GM21367 (cell line): ENCODE data around the gene RGL4.
"Not testable (repeated sequence)": the region's sequence is repeated elsewhere in the genome, so short reads cannot be mapped to it uniquely, and the experiment has no call there.

ENCODE experiments used
- ATAC-seq: cut with Tn5 transposase; IDR thresholded peaks from one replicate; pipeline ENCODE4 v1.9.1; 2021; ENCODE audit not compliant: unreplicated experiment

Gene RGL4

DNA sequence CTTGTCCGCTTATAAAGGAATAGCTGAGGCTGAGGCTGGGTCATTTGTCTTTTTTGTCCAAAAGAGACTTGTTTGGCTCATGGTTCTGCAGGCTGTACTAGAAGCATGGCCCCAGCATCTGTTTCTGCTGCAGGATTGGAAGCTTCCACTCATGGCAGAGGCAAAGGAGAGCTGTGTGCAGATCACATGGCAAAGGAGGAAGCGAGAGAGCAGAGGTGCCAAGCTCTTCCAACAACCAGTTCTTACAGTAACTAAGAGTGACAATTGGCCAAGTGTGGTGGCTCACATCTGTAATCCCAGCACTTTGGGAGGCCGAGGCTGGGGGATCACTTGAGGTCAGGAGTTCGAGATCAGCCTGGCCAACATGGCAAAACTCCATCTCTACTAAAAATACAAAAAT, 37.3 kb downstream of the RGL4 start:
- ATAC-seq: not testable (repeated sequence)

DNA sequence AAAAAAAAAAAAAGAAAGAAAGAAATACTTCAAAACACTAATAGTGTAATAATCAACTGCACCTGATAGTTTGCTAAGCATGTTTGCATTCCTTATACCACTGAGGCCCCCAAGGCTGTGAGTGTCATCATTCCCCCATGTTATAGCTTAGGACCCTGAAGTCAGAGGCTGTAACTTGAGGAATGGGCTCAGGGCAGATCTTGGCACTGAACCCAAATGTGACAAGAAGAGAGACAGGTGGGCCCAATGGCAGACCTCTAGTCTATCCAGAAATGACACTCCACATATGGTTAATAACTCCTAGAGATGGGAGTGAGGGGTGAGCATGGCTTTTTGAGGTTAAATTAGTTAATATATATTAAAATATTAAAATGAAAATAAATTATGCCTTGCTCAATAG, 46.9 kb downstream of the RGL4 start:
- ATAC-seq: no peak

DNA sequence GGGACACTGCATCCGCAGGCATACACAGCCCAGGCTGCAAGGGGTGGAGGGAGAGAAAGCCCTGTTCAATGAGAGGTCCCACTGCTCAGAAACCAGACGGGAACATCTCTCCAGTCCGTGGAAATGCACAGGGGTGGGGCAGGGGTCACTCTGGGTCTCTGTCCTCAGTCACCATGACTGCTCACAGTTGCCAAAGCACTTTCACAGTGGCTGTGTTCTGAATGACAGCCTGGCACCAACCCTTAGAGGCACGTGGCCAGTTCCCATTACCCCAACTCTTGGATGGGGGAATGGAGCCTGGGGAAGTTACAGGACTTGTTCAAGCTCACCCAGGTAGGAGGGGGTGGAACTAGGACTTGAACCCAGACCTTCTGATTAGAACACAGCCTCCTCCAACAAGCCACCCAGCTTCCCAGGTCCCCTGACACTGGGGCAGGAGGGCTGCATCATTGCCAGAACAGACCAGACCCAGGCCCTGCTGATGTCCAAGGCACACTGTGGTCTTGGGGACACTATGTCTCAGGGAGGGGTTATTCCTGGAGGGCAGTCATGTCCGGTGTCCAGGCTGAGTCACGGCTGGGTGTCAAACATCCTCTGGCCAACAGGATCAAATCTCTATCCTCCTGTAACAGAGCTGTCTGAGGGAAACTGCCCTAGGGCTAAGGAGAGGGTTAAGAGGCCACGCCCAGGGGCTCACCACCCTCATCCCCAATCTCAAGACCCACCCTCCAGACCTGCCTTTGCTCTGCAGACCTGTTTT, 51.9 kb downstream of the RGL4 start:
- ATAC-seq: no peak

DNA sequence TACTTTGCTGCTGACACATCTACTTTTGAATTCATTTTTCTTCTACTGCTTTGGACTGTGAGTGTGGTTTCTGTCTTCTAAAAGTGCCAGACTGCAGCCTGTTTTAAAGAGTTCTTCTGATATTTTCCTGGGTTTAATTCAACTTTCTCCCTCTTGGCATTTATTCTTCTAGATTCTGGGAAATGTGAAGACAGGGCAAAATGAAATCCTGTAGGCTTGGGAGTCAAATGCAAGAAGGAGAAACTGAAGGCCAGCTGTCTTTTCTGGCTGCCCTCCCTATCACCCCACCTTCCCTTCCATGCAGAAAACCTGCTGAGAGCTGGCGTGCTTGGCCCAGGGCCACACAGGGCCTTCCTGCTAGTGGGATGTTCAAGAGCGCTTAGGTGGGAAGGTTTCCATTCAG, 52.5 kb downstream of the RGL4 start:
- ATAC-seq: no peak

DNA sequence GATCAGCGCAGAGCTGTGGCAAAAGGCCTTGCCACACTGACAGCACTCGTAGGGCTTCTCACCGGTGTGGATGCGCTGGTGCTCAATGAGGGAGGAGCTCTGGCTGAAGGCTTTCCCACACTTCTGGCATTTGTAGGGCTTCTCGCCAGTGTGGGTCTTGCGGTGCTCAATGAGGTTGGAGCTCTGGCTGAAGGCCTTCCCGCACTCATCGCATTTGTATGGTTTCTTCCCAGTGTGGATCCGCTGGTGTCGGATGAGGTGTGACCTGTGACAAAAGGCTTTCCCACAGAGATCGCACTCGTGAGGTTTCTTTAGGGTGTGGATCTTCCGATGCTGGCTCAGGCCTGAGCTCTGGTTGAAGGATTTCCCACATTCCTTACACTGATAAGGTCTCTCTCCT, 53.2 kb downstream of the RGL4 start:
- ATAC-seq: no peak

DNA sequence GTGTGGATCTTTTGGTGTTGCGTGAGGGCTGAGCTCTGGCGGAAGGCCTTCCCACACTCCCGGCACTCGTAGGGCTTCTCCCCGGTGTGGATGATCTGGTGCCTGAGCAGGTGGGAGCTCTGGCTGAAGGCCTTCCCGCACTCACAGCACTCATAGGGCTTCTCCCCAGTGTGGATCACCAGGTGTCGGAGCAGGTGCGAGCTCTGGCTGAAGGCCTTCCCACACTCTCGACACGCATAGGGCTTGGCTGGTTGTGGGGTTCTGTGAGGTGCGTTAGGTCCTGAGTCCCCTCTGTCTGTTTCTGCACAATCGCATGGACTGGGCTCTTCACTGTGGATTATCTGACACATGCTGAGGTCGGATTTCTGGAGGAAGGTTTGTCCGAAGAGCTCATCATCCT, 53.7 kb downstream of the RGL4 start:
- ATAC-seq: no peak

DNA sequence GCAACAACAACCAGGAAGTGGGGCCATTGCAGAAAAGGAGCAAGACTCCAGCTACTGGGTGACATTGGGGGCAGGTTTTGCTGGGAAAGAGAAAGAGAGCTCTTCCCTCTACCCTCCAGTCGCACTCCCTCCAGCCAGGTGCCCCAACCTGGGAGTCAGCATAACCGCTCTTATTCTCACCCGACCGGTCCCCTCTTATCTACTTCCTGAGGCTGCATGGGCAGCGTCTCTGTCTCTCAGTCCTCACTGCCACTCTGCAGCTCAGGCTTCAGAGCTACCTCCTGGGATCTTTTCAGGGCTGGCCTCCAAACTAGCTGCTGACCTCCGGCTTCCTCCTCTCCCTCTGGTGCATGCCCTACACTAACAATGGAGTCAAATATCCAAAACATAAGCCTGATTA, 55.0 kb downstream of the RGL4 start:
- no peak for ATAC-seq
